Stimulated activated CD4-positive, alpha-beta T cell treated with anti-CD3 and anti-CD28 coated beads, Interleukin-4, amount 100 ng/mL, for 24 hours (primary cell): Measurements from ENCODE around the gene IGSF6.
A peak's percentile ranks its signal among the peaks of the same experiment; 100 is the strongest.
"Not testable (repeated sequence)": the region's sequence is repeated elsewhere in the genome, so short reads cannot be mapped to it uniquely, and the experiment has no call there.

Experiments used
- DNase-seq: peaks from one replicate; pipeline ENCODE4 v3.0.0-alpha.2; 2020

The IGSF6 gene

GRCh38 chr16:21651515-21651914 is 893 bp downstream of the IGSF6 start:
- no peak for DNase-seq

DNA sequence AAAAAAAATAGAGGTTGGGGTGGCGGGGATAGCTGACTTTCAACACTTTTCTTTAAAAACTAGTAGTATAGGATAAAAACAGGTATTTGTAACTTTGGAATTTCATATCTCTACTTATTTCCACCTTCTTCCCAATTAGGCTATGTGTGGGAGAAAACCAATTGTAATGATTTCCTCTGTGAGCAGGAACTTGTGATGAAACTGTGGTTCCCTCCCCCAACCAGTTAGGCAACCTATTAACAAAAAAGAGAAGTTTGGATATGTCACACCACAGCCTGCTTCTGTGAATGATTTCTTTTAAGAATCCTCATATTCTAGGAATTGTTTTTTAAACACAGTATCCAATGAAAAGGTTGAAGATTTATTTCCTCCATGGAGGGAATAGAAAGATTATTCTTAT is 1.9 kb downstream of the IGSF6 start:
- DNase-seq, result no peak

DNA sequence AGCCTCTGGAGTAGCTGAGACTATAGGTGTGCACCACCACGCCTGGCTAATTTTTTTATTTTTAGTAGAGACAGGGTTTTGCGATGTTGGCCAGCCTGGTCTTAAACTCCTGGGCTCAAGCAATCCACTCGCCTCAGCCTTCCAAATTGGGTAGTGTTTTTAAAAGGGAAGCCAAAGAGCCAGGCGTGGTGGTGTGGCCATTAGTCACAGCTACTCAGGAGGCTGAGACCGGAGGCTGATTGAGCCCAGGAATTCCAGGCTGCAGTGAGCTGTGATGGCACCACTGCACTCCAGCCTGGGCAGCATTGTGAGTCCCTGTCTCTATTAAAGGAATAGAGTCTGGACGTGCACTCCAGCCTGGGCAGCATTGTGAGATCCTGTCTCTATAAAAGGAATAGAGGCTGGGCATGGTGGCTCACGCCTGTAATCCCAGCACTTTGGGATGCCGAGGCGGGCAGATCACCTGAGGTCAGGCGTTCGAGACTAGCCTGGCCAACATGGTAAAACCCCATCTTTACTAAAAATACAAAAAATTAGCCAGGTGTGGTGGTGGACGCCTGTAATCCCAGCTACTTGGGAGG is 2.5 kb downstream of the IGSF6 start:
- not testable (repeated sequence) for DNase-seq

- no peak for DNase-seq
These were observed 4.7 kb downstream of the IGSF6 start for GRCh38 chr16:21647562-21648164.

DNA sequence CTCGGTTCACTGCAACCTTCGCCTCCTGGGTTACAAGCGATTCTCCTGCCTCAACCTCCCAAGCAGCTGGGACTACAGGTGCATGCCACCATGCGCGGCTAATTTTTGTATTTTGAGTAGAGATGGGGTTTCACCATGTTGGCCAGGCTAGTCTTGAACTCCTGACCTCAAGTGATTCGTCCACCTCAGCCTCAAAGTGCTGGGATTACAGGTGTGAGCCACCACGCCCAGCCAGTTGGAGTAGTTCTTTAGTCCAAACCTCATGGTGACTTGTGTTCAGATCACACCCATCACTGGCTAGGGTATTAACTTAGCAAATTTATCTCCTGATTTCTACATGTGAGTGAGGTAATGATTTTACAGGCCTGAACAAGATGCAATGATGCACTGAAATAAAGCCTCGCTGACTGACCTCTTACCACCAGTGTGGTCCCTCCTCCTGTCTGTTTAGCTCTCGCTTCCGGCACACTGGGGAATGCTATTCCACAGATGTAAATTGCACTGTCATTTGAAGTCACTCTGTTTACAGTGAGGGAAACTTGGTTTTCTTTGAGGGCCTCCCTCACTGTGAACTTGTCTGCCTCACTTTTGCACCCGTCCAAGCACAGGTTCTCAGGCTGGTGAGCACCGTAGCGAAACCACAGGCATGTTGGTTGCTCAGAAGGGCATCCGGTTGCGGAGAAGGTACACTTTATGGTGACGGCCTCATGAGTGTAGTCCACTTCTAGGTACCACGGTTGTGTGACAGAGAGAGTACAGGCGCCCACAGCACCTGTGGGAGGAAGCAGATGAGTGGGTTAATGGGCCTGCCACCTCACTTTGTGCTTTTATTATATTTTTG is 5.5 kb downstream of the IGSF6 start:
- DNase-seq, result peak; percentile 80

DNA sequence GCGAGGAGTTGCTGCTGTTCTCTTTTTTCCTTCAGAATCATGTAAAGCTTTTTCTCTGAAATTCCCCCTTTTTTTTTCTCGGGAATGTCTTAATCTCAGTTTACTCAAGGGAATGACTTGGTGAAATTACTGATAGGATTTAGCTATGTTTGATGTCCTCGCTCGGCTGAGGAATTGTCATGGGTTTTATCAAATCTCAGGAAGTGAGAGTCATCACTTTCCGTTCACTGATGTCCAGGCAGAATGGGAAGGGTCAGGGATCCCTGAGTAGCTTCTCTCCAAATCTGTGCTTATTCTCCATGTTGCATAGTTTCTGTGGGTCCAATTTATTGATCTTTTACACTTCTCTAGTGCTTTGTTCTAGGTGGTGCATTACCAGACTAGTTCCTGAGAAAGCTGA is 6.3 kb downstream of the IGSF6 start:
- DNase-seq, result no peak

GRCh38 chr16:21645261-21645721 is 7.1 kb downstream of the IGSF6 start:
- peak; percentile 28 for DNase-seq

DNA sequence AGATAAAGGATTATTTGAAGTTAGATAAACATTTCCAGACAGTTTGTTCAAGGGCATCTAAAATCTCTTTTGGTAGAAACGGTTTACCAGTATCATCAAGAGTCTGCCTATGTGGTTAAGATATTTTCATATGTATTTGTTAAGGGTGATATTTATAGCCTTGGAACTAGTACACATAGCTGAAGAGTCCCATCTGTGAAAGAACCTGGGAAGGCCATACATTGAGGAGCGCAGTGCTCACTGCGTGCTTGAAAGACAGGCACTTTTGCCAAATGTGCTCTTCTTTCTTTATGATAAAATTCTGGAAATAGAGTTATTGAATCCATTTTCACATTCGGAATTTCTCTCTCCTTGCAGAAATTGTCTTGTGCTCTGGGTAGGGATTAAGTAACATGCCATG is 7.7 kb downstream of the IGSF6 start:
- DNase-seq, result no peak

DNA sequence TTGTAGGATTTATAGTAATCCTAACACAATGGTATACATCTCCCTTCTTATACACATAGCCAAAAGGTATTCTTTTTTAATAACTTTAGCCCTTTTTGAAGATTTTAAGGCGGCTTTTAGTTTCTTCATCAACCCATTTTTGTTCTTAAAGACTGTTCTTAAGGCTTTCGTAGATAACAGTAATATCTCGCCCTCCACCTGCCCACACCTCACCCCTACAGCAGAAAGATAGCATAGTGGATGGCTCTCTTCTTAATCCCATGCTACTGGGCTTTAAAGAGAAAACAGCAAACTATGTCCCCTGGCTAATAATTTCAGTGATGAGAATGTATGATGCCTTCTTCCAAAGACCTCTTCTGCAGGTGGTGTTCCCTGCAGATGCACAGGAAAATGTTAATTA is 8.6 kb downstream of the IGSF6 start:
- DNase-seq, result no peak

DNA sequence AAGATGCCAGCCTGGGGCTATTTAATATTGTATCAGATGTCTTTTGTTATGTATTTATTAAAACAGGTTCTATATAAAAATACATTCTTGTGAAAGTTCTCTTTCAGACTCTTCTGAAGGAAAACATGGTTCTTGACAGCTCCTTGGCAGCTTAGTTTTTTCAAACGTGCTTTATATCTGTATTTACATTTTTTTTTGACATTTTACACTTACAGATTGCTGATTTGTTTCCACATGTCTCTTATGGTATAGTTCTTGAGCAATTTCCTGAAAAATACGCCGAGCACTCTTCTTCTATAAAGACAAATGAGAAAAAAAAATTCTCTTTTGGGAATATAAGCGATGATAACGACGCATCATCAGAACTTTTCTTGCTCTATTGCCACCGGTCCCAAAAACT is 9.5 kb downstream of the IGSF6 start:
- DNase-seq, result no peak

GRCh38 chr16:21641916-21642315 is 10.5 kb downstream of the IGSF6 start:
- no peak for DNase-seq

DNA sequence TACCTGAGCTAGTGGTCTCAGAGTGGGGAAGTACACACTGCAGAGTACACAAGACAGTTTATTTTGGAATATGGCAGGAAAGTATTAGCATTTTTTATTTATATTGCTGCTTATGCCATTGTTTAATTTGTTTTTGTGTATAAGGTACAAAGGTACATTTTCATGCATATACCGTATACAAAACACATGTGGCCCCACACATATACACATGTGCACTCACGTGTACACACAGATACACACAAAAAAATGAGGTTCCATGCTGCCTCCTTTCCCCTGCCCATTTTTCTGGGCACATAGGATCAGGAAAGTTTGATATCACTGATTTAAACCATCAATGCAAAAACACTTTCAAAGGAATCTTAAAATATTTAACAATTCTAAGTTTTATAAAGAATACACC is 12.9 kb downstream of the IGSF6 start:
- no peak for DNase-seq

DNA sequence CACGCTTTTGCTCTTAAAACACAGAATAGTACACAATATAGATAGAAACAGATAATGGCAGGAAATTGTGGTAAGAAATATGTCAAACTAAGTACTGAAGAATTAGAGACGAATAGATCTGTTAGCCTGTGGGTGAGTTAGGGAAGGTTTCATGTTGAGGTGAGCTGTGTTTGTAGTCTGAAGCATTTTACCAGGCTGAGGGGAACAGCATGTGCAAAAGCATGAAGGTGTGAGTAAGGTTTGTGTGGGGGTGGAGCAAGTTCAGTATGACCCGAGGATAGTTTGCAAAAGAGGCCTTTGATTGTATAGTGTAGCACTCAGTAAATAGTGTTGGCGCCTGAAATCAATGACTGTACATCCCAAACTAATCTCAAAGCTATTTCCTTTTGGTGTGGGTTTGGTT is 13.8 kb downstream of the IGSF6 start:
- DNase-seq, result peak; percentile 42

GRCh38 chr16:21637032-21637968 is 15.1 kb downstream of the IGSF6 start:
- no peak for DNase-seq

- not testable (repeated sequence) for DNase-seq
These were observed 16.7 kb downstream of the IGSF6 start for GRCh38 chr16:21635694-21636093.

- DNase-seq, result no peak
These were observed 18.2 kb downstream of the IGSF6 start for GRCh38 chr16:21634216-21634615.

DNA sequence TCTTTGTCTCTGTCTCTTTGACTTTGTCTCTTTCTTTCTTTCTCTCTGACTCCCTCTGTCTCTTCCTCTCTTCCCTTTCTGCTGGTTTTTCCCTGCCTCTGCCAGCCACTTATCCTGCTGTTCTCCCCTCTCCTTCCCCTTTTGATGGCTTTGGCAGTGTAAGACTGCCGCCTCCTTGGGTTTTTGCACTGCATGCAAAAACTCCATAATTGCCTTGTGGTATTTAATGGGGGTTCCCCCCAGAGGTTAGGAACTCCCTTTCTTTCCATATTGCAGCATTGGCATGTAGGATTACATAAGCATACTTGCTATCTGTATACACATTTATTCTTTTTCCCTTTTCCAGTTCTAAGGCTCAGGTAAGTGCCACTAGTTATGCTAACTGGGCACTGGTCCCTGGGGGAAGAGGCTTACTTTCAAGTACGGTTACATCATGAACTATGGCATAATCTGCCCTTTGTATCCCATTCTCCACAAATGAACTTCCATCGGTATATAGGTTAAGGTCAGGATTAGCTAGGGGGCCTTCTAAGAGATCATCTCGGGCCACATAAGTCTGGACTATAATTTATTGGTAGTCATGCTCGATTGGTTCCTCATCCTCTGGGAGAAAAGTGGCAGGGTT is 20.3 kb downstream of the IGSF6 start:
- DNase-seq, result not testable (repeated sequence)

DNA sequence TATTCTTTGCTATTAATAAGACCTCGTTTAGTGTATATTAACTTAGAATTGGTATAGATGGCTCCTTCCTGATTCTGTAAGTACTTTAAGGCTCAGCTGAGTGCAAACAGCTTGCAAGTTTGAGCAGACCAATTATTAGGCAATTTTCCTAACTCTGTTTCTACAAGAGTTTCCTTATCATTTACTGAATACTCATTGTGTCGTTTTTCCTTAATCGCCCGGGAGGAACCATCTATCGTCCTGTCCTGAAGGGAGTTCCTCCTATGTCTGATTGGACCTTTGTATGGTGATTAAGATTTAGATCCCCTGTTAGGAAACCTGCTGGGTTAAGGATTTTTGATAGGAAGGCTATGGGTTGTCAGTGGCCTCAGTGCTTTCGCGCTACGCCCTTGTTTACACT is 21.0 kb downstream of the IGSF6 start:
- not testable (repeated sequence) for DNase-seq

- DNase-seq, result not testable (repeated sequence)
These were observed 21.5 kb downstream of the IGSF6 start for GRCh38 chr16:21630866-21631265.

DNA sequence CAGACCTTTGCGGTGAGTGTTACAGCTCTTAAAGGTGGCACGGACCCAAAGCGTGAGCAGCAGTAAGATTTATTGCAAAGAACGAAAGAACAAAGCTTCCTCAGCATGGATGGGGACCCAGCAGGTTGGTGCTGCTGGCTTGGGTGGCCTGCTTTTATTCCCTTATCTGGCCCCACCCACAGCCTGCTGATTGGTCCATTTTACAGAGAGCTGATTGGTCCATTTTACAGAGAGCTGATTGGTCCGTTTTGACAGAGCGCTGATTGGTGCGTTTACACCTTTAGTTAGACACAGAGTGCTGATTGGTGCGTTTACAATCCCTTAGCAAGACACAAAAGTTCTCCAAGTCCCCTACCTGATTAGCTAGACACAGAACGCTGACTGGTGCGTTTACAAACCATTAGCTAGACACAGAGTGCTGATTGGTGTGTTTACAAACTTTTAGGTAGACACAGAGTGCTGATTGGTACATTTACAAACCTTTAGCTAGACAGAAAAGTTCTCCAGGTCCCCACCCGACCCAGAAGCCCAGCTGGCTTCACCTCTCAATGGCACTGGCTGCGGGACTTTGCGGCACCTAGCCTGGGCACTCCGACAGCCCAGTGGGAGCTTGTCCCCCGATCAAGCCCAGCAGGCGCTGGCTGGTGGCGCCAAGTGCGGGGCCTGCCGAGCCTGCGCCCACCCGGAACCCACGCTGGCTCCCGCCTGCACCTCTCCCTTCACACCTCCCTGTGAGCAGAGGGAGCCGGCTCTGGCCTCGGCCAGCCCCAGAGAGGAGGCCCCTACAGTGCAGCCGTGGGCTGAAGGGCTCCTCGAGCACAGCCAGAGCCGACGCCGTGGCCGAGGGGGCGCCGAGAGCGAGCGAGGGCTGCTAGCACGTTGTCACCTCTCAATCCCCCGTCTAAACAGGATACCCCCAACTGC is 22.5 kb downstream of the IGSF6 start:
- DNase-seq, result not testable (repeated sequence)

GRCh38 chr16:21628772-21629171 is 23.6 kb downstream of the IGSF6 start:
- no peak for DNase-seq
